Endothelial cell of umbilical vein (primary cell): ENCODE data around the gene NDUFA12.

Source experiments
- EZH2 ChIP-seq: IDR thresholded peaks from 2 replicates; pipeline ENCODE4 v1.6.1; 2012; ENCODE audit warnings: borderline replicate concordance, low read depth, mild to moderate bottlenecking, moderate library complexity, low read length, inconsistent platforms; ENCODE audit not compliant: severe bottlenecking
- FOS ChIP-seq: IDR thresholded peaks from 2 replicates; pipeline ENCODE4 v1.6.1; 2011; ENCODE audit warnings: mild to moderate bottlenecking, low read length, moderate library complexity, borderline replicate concordance; ENCODE audit not compliant: insufficient read depth
- GATA2 ChIP-seq: IDR thresholded peaks from 2 replicates; pipeline ENCODE4 v1.7.0; 2011; ENCODE audit warnings: low read depth, mild to moderate bottlenecking, moderate library complexity, mixed read lengths, low read length; ENCODE audit not compliant: insufficient read length, insufficient read depth
- JUN ChIP-seq: IDR thresholded peaks from 2 replicates; pipeline ENCODE4 v1.6.1; 2011; ENCODE audit warnings: borderline replicate concordance, low read depth; ENCODE audit not compliant: insufficient read length, insufficient read depth
- MAX ChIP-seq: IDR thresholded peaks from 2 replicates; pipeline ENCODE4 v1.6.1; 2011; ENCODE audit not compliant: insufficient read depth, insufficient read length
- MYC ChIP-seq: IDR thresholded peaks from one replicate; pipeline ENCODE4 v1.6.1; 2011; ENCODE audit warnings: mild to moderate bottlenecking, low read depth, low read length
- POLR2A ChIP-seq: IDR thresholded peaks from 2 replicates; pipeline ENCODE4 v1.6.1; 2012; ENCODE audit warnings: low read depth, mild to moderate bottlenecking, control low read depth, low read length
- POLR2AphosphoS5 ChIP-seq: IDR thresholded peaks from 2 replicates; pipeline ENCODE4 v1.6.1; 2012; ENCODE audit warnings: low read depth, mild to moderate bottlenecking, control low read depth, low read length, moderate library complexity; ENCODE audit not compliant: insufficient read depth
- TF ChIP-seq, protein P1 (sequence below), 2 donors: IDR thresholded peaks; 1 replicate in 1 of 2; 2 replicates in 1 of 2; pipeline ENCODE4 v1.5.1; 2011; ENCODE audit warnings: low read length in 2 of 2, mild to moderate bottlenecking in 2 of 2, moderate library complexity in 2 of 2, control low read depth in 1 of 2, inconsistent platforms in 1 of 2, low read depth in 1 of 2; ENCODE audit not compliant: insufficient read depth in 1 of 2; ENCODE audit errors: extremely low read depth in 1 of 2

DNA sequence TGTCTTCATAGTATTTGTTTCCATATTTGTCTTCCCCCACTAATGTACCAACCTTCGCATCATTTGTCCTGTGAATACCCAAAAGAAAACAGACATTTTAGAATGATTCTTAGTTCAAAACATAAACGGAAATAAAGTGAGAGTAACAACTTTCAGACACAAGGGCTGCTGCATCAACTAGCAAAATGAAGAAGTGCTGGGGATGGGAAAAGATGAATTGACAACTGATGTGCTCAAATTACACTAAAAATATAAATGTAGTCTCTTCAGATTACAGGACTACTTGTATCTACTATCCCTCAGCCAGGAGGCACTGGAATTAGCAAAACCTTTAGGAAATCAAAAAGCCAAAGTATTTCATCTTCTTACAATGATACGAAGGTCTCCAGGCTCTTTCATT is 743 bp downstream of the NDUFA12 start:
- TF ChIP-seq, protein P1, sequence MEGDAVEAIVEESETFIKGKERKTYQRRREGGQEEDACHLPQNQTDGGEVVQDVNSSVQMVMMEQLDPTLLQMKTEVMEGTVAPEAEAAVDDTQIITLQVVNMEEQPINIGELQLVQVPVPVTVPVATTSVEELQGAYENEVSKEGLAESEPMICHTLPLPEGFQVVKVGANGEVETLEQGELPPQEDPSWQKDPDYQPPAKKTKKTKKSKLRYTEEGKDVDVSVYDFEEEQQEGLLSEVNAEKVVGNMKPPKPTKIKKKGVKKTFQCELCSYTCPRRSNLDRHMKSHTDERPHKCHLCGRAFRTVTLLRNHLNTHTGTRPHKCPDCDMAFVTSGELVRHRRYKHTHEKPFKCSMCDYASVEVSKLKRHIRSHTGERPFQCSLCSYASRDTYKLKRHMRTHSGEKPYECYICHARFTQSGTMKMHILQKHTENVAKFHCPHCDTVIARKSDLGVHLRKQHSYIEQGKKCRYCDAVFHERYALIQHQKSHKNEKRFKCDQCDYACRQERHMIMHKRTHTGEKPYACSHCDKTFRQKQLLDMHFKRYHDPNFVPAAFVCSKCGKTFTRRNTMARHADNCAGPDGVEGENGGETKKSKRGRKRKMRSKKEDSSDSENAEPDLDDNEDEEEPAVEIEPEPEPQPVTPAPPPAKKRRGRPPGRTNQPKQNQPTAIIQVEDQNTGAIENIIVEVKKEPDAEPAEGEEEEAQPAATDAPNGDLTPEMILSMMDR (IDR thresholded peaks at IDR 0.05; ENCODE audit: extremely low read depth in 1 of 2, insufficient read depth in 1 of 2, low read depth in 1 of 2, low read length in 2 of 2) = no peak
- no peak for TF ChIP-seq POLR2A
- TF ChIP-seq JUN = no peak
- TF ChIP-seq EZH2 = no peak
- no peak for TF ChIP-seq MAX
- TF ChIP-seq MYC = no peak
- no peak for TF ChIP-seq POLR2AphosphoS5
- TF ChIP-seq FOS = no peak
- no peak for TF ChIP-seq GATA2
